ENCODE results near the gene CCDC137.

CCDC137 gene

GRCh38 chr17:81717766-81718089 lies 51.2 kb downstream of the CCDC137 start:
- no peak for DNase-seq

GRCh38 chr17:81719410-81720266 lies 53.1 kb downstream of the CCDC137 start:
- no peak for DNase-seq

GRCh38 chr17:81720267-81721071 lies 53.9 kb downstream of the CCDC137 start:
- DNase-seq: peak; percentile 55

- DNase-seq: peak; percentile 57
Measured at GRCh38 chr17:81722184-81723120, 55.9 kb downstream of the CCDC137 start.

Measured in islet precursor cell (in vitro differentiated cells).